ENCODE results near the gene MGAT4B.

Gene MGAT4B

GRCh38 chr5:179805529-179806249 is 977 bp downstream of the MGAT4B start:
- DNase-seq (ENCODE audit: low read depth, low spot score) = no peak
- no peak overlapping the region for H3K27ac ChIP-seq (ENCODE audit: low read length)
- H3K36me3 ChIP-seq (ENCODE audit: control insufficient read depth, insufficient read depth, low read length) = peaks cover 4% of the 10 kb centered on the region; the same call in 1 of the 2 replicates
- no peaks in the 10 kb centered on the region for H3K9me3 ChIP-seq (ENCODE audit: control insufficient read depth, insufficient read depth, low read length)
- no CpG with 5 or more reads among the region's 65 CpGs for WGBS (ENCODE audit: insufficient coverage, insufficient read length)
- H3K27me3 ChIP-seq (ENCODE audit: control insufficient read depth, insufficient read depth, low read length) = no peaks in the 10 kb centered on the region
- H3K4me3 ChIP-seq (ENCODE audit: low read length) = peak overlapping the region; percentile 86
- peaks cover 15% of the 10 kb centered on the region for H3K4me1 ChIP-seq (ENCODE audit: control insufficient read depth, insufficient read depth, low read length)

GRCh38 chr5:179805070-179805528 is 1.6 kb downstream of the MGAT4B start:
- DNase-seq (ENCODE audit: low read depth, low spot score) = no peak
- WGBS (ENCODE audit: insufficient coverage, insufficient read length) = no CpG with 5 or more reads among the region's 9 CpGs
- Histone ChIP-seq H3K9me3 (ENCODE audit: control insufficient read depth, insufficient read depth, low read length) (no peaks in the 10 kb centered on the region), H3K4me1 (ENCODE audit: control insufficient read depth, insufficient read depth, low read length) (peaks cover 15% of the 10 kb centered on the region), H3K27me3 (ENCODE audit: control insufficient read depth, insufficient read depth, low read length) (no peaks in the 10 kb centered on the region), H3K36me3 (ENCODE audit: control insufficient read depth, insufficient read depth, low read length) (peaks cover 4% of the 10 kb centered on the region; the same call in 1 of the 2 replicates), H3K27ac (ENCODE audit: low read length) (no peak overlapping the region), H3K4me3 (ENCODE audit: low read length) (peak overlapping the region; percentile 86; the same call in 1 of the 2 replicates)

GRCh38 chr5:179804555-179804947 is 2.1 kb downstream of the MGAT4B start:
- Histone ChIP-seq H3K9me3 (ENCODE audit: control insufficient read depth, insufficient read depth, low read length) (no peaks in the 10 kb centered on the region), H3K27ac (ENCODE audit: low read length) (no peak overlapping the region), H3K4me1 (ENCODE audit: control insufficient read depth, insufficient read depth, low read length) (peaks cover 15% of the 10 kb centered on the region), H3K27me3 (ENCODE audit: control insufficient read depth, insufficient read depth, low read length) (no peaks in the 10 kb centered on the region), H3K4me3 (ENCODE audit: low read length) (no peak overlapping the region), H3K36me3 (ENCODE audit: control insufficient read depth, insufficient read depth, low read length) (peaks cover 10% of the 10 kb centered on the region)
- no CpG with 5 or more reads among the region's 8 CpGs for WGBS (ENCODE audit: insufficient coverage, insufficient read length)
- no peak for DNase-seq (ENCODE audit: low read depth, low spot score)

- H3K27me3 ChIP-seq (ENCODE audit: control insufficient read depth, insufficient read depth, low read length) = no peaks in the 10 kb centered on the region
- no peak for DNase-seq (ENCODE audit: low read depth, low spot score)
- H3K4me3 ChIP-seq (ENCODE audit: low read length) = no peak overlapping the region
- peaks cover 15% of the 10 kb centered on the region for H3K4me1 ChIP-seq (ENCODE audit: control insufficient read depth, insufficient read depth, low read length)
- H3K9me3 ChIP-seq (ENCODE audit: control insufficient read depth, insufficient read depth, low read length) = no peaks in the 10 kb centered on the region
- peaks cover 16% of the 10 kb centered on the region for H3K36me3 ChIP-seq (ENCODE audit: control insufficient read depth, insufficient read depth, low read length)
- WGBS (ENCODE audit: insufficient coverage, insufficient read length) = no CpG with 5 or more reads among the region's 18 CpGs
- no peak overlapping the region for H3K27ac ChIP-seq (ENCODE audit: low read length)
Observed at GRCh38 chr5:179803651-179804554, 2.8 kb downstream of the MGAT4B start.

GRCh38 chr5:179802950-179803562 is 3.6 kb downstream of the MGAT4B start:
- Histone ChIP-seq H3K27ac (ENCODE audit: low read length) (no peak overlapping the region), H3K9me3 (ENCODE audit: control insufficient read depth, insufficient read depth, low read length) (no peaks in the 10 kb centered on the region), H3K4me1 (ENCODE audit: control insufficient read depth, insufficient read depth, low read length) (peaks cover 15% of the 10 kb centered on the region), H3K36me3 (ENCODE audit: control insufficient read depth, insufficient read depth, low read length) (peaks cover 24% of the 10 kb centered on the region), H3K27me3 (ENCODE audit: control insufficient read depth, insufficient read depth, low read length) (no peaks in the 10 kb centered on the region), H3K4me3 (ENCODE audit: low read length) (no peak overlapping the region)
- no peak for DNase-seq (ENCODE audit: low read depth, low spot score)
- no CpG with 5 or more reads among the region's 11 CpGs for WGBS (ENCODE audit: insufficient coverage, insufficient read length)

GRCh38 chr5:179802207-179802883 is 4.3 kb downstream of the MGAT4B start:
- no peaks in the 10 kb centered on the region for H3K27me3 ChIP-seq (ENCODE audit: control insufficient read depth, insufficient read depth, low read length)
- H3K4me1 ChIP-seq (ENCODE audit: control insufficient read depth, insufficient read depth, low read length) = peaks cover 15% of the 10 kb centered on the region
- H3K36me3 ChIP-seq (ENCODE audit: control insufficient read depth, insufficient read depth, low read length) = peaks cover 25% of the 10 kb centered on the region
- no peaks in the 10 kb centered on the region for H3K9me3 ChIP-seq (ENCODE audit: control insufficient read depth, insufficient read depth, low read length)
- H3K4me3 ChIP-seq (ENCODE audit: low read length) = no peak overlapping the region
- WGBS (ENCODE audit: insufficient coverage, insufficient read length) = no CpG with 5 or more reads among the region's 19 CpGs
- no peak for DNase-seq (ENCODE audit: low read depth, low spot score)
- H3K27ac ChIP-seq (ENCODE audit: low read length) = no peak overlapping the region

DNA sequence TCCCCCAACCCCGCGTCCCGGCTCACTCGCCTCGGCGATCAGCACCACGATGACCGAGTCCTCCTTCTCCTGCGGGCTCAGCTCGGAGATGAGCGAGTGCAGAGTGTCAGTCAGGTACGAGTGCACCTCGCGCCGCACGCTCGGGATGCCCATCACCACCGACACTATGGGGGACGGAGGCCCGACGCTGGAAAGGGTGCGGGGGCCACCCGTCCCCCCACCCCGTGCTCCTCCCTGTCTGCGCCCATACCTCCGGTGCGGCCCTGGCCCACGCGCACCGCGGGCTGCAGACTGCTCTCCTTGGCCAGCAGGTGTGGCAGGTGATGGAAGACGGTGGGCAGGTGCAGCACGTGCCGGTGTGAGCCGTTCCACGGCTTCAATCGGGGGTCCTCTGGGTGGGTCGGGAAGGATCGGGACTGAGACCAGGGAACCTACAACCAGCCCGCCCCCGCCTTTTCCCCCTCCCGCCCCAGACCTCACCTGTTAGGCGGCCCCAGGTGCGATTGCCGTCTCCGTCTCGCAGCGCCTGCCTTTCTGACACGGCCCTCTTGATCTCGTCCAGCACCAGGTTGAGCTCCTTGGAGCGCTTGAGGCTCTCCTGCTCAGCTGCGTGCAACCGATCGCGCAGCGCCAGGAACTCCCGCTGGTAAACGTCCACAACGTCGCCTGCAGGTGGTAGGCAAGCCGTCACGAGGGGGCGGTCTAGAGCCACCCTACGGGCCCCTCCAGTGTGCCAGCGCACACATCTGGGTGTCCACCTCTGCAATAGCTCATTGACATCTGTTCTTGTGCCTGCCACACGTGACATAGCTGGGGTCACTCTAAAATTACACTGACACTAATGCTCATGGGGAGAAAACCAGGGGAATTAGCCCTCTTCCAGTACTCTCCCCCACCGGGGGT is 5.1 kb downstream of the MGAT4B start:
- WGBS (ENCODE audit: insufficient coverage, insufficient read length) = no CpG with 5 or more reads among the region's 67 CpGs
- peaks cover 26% of the 10 kb centered on the region for H3K36me3 ChIP-seq (ENCODE audit: control insufficient read depth, insufficient read depth, low read length)
- no peak overlapping the region for H3K27ac ChIP-seq (ENCODE audit: low read length)
- H3K4me3 ChIP-seq (ENCODE audit: low read length) = no peak overlapping the region
- H3K4me1 ChIP-seq (ENCODE audit: control insufficient read depth, insufficient read depth, low read length) = peaks cover 15% of the 10 kb centered on the region
- no peaks in the 10 kb centered on the region for H3K9me3 ChIP-seq (ENCODE audit: control insufficient read depth, insufficient read depth, low read length)
- no peak for DNase-seq (ENCODE audit: low read depth, low spot score)
- H3K27me3 ChIP-seq (ENCODE audit: control insufficient read depth, insufficient read depth, low read length) = no peaks in the 10 kb centered on the region

GRCh38 chr5:179800696-179801201 is 5.9 kb downstream of the MGAT4B start:
- Histone ChIP-seq H3K4me3 (ENCODE audit: low read length) (no peak overlapping the region), H3K36me3 (ENCODE audit: control insufficient read depth, insufficient read depth, low read length) (peaks cover 26% of the 10 kb centered on the region), H3K4me1 (ENCODE audit: control insufficient read depth, insufficient read depth, low read length) (peaks cover 15% of the 10 kb centered on the region), H3K27ac (ENCODE audit: low read length) (no peak overlapping the region), H3K27me3 (ENCODE audit: control insufficient read depth, insufficient read depth, low read length) (no peaks in the 10 kb centered on the region), H3K9me3 (ENCODE audit: control insufficient read depth, insufficient read depth, low read length) (no peaks in the 10 kb centered on the region)
- no peak for DNase-seq (ENCODE audit: low read depth, low spot score)
- no CpG with 5 or more reads among the region's 12 CpGs for WGBS (ENCODE audit: insufficient coverage, insufficient read length)

GRCh38 chr5:179800071-179800695 is 6.5 kb downstream of the MGAT4B start:
- H3K9me3 ChIP-seq (ENCODE audit: control insufficient read depth, insufficient read depth, low read length) = no peaks in the 10 kb centered on the region
- H3K27ac ChIP-seq (ENCODE audit: low read length) = no peak overlapping the region
- WGBS (ENCODE audit: insufficient coverage, insufficient read length) = no CpG with 5 or more reads among the region's 21 CpGs
- H3K4me3 ChIP-seq (ENCODE audit: low read length) = no peak overlapping the region
- peaks cover 26% of the 10 kb centered on the region for H3K36me3 ChIP-seq (ENCODE audit: control insufficient read depth, insufficient read depth, low read length)
- no peak for DNase-seq (ENCODE audit: low read depth, low spot score)
- no peaks in the 10 kb centered on the region for H3K27me3 ChIP-seq (ENCODE audit: control insufficient read depth, insufficient read depth, low read length)
- peaks cover 15% of the 10 kb centered on the region for H3K4me1 ChIP-seq (ENCODE audit: control insufficient read depth, insufficient read depth, low read length)
